Fibroblast of mammary gland (primary cell): Measurements from ENCODE around the gene TOX2.

Experiments
- DNase-seq: peaks from one replicate; pipeline ENCODE4 v3.0.0-alpha.2; 2010; ENCODE audit warnings: low read depth
- H3K4me3 ChIP-seq: 2 replicates; pipeline ENCODE4 v1.5.1; 2011; ENCODE audit warnings: low read depth, mild to moderate bottlenecking, low read length, moderate library complexity; ENCODE audit not compliant: control insufficient read depth
- TF ChIP-seq, protein P1 (sequence below): conservative IDR thresholded peaks from 2 replicates; pipeline ENCODE4 v1.5.1; 2011; ENCODE audit warnings: low read depth, low read length, inconsistent platforms; ENCODE audit not compliant: control insufficient read depth, insufficient read depth

TOX2 gene

DNA sequence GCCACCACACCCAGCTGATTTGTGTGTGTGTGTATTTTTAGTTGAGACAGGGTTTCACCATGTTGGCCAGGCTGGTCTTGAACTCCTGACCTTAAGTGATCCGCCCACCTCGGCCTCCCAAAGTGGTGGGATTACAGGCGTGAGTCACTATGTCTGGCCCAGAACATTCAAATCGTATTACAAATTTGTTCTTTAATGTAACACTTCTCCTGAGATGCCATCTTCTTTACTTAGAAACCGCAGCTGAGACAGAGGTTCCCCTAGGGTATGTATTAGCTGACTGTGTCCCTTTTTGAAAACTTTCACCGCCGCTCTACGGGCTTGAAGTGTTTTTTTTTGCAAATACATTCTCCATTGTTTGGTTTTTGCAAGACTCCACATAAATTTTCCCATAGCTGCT lies 62.6 kb downstream of the TOX2 start:
- TF ChIP-seq, protein P1, sequence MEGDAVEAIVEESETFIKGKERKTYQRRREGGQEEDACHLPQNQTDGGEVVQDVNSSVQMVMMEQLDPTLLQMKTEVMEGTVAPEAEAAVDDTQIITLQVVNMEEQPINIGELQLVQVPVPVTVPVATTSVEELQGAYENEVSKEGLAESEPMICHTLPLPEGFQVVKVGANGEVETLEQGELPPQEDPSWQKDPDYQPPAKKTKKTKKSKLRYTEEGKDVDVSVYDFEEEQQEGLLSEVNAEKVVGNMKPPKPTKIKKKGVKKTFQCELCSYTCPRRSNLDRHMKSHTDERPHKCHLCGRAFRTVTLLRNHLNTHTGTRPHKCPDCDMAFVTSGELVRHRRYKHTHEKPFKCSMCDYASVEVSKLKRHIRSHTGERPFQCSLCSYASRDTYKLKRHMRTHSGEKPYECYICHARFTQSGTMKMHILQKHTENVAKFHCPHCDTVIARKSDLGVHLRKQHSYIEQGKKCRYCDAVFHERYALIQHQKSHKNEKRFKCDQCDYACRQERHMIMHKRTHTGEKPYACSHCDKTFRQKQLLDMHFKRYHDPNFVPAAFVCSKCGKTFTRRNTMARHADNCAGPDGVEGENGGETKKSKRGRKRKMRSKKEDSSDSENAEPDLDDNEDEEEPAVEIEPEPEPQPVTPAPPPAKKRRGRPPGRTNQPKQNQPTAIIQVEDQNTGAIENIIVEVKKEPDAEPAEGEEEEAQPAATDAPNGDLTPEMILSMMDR, result no peak
- peak; percentile 67 for DNase-seq
- no peak overlapping the region for H3K4me3 ChIP-seq

DNA sequence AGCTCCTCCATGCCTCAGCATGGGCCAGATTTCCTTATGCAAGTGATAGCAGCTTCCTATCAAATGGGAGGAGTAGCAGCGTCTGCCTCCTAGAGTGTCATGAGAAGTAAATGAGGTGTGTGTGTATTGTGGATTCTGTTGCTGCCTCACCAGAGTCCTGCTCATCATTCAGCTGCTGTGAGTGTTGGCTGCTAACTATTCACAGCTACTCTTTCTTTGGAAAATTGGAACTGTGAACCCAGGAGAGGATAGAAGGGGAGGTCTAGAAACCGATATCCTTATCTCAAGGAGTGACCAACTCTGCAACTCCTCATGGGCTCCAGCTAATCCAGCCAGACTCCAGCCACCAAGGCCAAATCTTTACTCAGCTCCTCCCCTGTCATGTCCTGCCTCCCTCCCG lies 63.3 kb downstream of the TOX2 start:
- no peak overlapping the region for H3K4me3 ChIP-seq
- TF ChIP-seq, protein P1, result no peak

DNA sequence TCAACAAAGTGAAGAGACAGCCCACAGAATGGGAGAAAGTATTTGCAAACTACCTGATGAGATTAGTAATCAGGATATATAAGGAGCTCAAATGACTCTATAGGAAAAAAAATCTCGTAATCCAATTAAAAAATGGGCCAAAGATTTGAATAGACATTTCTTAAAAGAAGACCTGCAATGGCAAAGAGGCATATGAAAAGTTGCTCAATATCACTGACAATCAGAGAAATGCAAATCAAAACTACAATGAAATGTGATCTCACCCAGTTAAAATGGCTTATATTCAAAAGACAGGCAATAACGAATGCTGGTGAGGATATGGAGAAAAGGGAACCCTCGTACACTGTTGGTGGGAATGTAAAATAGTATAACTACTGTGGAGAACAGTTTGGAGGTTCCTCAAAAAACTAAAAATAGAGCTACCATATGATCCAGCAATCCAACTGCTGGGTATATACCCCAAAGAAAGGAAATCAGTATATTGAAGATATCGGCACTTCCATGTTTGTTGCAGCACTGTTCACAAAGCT lies 65.0 kb downstream of the TOX2 start:
- DNase-seq, result no peak
- TF ChIP-seq, protein P1, result no peak

More for the DNA sequence above, 63.3 kb downstream of the TOX2 start:
- no peak for DNase-seq

DNA sequence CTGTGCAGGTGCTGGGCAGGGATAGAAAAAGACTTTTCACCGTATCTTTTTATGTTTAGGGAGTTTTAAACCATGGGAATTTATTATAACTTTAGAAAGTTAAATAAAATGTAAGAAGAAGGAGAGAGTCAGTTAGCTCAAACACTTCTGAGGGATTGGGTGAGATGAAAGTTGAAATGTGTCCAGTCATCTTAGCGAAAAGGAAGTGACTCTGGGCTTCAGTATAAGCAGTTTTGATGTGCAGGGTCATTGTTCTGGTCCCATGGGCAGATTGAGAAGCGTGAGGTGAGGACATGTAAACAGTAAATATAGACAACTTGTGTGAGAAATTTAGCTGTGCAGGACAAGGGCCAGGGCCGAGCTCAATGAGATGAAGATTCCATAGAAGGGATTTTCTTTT lies 66.9 kb downstream of the TOX2 start:
- H3K4me3 ChIP-seq, result no peak overlapping the region
- TF ChIP-seq, protein P1, result no peak
- DNase-seq, result no peak

More for the DNA sequence above, 65.0 kb downstream of the TOX2 start:
- H3K4me3 ChIP-seq, result no peak overlapping the region

DNA sequence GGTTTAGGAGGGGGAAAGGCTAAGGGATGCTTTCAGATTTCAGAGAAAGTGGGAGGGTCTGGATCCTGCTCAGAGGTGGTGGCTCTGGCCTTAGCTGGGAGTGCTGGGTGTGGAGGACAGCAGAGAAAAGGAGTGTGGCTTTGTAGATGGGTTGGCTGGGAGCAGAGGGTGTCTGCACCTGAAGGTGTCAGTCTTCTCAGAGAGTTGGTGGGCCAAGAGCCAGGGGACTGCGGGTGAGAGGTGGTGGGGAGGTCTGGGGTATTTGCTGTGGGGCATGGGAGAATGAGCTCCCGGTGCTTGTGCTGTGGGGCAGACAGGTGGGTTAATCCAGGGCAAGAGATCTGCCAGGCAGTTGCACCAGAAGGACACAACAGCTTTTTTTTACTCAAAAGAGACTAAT lies 67.4 kb downstream of the TOX2 start:
- no peak for DNase-seq
- TF ChIP-seq, protein P1, result no peak
- no peak overlapping the region for H3K4me3 ChIP-seq

DNA sequence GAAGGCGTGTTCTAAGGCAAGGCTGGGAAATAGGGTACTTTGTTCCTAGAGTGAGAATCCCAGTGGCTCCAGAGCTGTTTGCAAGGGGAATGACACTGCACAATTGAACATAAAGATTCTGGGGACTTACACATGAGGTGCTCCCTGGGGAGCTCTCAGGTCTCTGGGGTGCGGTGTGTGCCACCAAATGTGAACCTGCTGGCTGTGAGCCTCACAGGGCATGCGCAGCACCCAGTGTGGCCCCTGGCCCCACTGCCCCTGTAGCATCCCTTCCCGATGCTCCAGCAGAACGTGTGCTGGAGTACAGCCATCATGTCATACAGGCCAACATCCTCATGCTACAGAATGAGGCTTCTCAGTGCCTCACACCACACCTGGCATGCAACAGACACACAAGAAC lies 68.2 kb downstream of the TOX2 start:
- TF ChIP-seq, protein P1, result no peak
- H3K4me3 ChIP-seq, result no peak overlapping the region
- no peak for DNase-seq

DNA sequence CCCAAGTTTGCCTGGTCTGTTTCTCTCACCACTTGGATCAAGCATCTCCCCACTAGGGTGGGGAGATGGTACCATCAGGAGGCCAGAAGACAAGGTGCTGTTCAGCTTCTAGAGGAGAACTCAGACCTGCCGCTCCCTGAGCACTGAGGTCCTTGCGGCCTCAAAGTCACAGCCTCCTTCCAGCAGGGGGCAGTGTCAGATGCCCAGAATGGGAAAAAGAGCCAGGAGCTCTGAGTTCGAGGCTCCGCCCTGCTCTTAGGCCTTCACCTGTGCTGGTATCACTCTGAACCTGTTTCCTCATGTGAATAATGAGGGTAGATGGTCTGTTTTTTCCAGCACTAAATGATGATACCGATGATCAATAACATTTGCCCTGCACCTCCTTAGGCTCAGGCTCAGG lies 68.7 kb downstream of the TOX2 start:
- TF ChIP-seq, protein P1, result peak; percentile 28
- H3K4me3 ChIP-seq, result no peak overlapping the region
- no peak for DNase-seq
